Stimulated activated CD4-positive, alpha-beta T cell treated with anti-CD3 and anti-CD28 coated beads, Interleukin-12 subunit alpha, Interleukin-12 subunit beta, amount 100 ng/mL, for 48 hours (primary cell): ENCODE results near the gene RAB8A.

ENCODE experiments used
- DNase-seq, 3 donors: peaks; one replicate each; pipeline ENCODE4 v3.0.0-alpha.2; 2020; ENCODE audit warnings: low read depth in 2 of 3, low spot score in 1 of 3

RAB8A gene

DNA sequence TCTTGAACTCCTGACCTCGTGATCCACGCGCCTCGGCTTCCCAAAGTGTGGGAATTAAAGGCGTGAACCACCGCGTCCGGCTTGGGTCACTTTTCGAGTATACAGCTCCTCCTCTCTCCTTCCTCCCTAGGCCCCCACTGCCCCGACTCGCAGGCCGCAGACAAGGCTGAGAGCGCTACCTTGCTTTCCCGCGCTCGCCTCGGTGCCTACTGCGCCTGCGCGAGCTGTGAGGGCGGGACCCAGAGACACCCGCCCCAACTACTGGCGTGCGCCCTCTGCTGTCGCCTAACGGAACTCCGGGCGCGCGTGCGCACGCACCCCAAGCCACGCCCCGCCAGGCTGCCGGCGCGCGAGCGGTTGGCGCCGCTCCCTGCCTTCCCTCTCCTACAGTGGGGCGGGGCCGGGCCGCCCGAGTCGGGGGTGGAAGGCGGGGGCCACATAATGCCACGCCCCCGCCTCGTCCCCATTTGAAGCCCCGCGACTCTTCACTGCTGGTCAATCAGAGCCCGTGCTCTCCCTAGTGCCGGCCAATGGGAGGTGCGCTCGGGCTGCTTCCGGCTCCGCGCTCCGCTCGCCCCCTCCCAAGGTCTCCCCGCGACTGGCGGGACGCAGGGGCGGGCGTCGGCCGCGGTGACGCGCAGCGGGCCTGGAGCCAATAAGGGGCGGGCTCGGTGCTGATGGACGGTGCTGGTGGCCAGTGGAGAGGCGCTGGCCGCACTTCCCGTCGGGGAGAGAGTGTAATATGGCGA, at the start of gene RAB8A:
Gene RAB8A, plus strand, starts transcription at position 730 of the 749 bp plus-strand sequence. Its CDS starts 13 bp downstream, at position 743.
- DNase-seq = peak; percentile 99 to 100 (median 99)

DNA sequence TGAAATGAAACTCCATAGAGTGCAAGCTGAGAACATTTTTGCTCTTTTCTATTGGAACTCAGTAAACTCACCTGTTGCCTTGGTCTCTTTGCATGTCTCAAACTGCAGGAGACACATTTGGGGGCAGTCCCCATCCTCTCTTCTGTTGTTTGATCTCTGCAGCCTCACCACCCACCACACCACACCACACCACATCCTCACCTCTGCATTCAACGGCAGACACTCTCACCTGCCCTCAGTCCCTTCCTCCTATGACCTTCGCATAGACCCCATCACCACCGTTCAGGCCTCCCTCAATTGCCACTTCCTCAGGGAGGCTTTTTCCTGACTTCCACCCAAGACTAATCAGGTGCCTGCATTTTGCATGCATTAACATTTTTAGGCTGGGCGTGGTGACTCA, 49.7 kb upstream of the RAB8A start:
- DNase-seq = no peak

DNA sequence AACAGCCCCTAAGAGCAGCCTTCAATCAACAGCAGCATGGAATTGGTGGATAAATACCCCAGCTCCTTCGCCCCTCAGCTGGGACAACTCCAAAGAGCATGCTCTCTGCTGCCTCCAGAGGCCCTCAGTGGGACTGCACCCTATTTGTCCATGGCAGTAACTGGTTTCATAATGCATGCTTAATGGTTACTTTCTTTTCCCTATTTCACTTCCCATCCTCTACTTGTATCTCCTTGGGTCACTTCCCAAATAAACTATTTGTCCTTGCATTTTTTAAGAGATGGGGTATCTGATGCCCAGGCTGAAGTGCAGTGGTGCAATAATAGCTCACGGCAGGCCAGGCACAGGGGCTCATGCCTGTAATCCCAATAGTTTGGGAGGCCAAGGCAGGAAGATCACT, 48.9 kb upstream of the RAB8A start:
- peak in 2 of 3 donors; percentile 59 to 80 for DNase-seq

DNA sequence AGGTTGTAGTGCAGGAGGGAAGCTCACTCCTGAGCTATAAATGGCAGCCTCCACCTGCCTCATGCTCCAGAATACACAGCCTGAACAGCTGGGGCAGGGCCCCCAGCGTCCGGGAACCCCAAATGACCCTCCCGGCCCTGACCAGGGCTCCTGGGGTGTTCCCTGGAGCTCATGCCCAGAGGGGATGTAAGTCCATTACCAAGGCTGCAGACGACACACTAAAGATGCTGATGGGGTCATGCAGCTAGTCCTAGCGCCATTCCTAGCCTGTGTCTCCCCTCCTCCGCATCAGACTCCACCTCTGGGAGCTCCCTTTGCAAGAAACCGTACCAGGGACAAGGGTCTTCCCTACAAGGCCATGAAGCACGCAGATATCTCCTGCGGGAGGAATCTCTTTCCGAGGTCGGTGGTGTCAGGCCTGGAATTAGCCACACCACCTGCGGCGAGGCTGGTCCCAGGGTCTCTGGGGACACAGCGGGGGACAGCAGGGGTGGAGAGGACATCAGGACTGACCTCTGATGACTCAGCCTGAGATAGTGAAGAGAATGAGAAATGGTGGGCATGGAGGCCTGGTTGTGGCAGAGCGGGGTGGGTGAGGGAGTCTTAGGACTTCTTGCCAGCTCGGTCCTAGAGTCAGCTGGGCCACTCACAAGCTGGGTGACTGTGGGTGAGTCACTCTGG, 47.3 kb upstream of the RAB8A start:
- DNase-seq = no peak

- peak in 1 of 3 donors; percentile 34 for DNase-seq
These were observed 45.0 kb upstream of the RAB8A start for GRCh38 chr19:16066611-16067104.

DNA sequence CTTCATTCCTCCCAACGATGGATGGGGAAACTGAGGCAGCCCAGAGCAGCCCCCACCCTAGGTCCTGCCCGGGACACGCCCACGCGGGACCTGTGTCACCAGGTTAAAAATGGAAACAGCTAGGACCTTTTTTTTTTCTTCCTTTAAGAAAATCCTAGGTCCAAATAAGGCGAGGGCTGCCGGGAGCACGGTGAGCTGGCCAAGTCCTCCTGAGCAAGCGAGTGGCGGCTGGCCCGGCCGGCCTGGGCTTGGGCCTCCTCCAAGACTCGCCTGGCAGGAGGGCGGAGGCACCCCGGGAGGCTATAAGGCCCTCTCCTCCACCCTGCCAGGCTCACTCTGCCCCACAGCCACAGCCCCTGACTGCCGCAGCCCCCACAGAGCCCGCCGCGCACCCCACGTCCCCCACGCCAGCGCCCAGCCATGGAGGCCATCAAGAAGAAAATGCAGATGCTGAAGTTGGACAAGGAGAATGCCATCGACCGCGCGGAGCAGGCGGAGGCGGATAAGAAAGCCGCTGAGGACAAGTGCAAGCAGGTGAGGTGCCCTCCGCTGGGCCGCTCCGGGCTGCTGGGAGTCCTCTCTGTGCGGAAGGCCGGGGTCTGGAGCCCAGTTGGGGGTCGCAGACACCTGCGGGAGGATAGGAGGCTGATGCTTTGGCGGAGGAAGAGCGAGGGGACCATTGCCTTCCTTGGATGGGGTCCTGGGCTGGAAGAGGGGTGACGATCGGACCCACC, 44.3 kb upstream of the RAB8A start:
- DNase-seq = no peak

GRCh38 chr19:16068696-16069259, 42.9 kb upstream of the RAB8A start:
- DNase-seq = no peak

DNA sequence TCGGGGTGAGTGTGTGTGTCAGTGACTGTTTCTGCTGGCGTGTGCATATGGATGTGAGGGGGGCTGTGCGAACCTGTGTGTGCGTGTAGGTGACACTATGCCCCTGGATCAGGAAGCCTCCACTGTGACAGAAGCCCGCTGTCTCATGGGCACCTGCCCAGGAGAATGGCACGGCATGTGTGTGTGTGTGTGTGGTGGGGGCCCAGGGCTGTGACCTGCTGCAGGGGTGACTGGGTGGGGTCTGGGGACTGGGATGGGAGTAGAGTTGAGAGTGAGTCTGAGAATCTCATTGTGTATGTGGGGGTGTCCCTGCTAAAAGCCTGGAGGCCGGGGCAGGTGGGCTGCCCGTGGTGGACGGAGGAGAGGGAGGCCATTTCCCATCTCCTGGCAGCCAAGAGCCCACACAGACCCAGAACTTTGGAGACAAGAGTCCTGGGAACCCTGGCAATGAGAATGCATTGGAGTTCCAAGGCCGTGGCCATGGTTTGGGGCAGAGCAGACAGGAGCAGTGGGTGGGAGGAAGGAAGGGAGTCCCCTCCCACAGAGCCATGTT, 41.8 kb upstream of the RAB8A start:
- no peak for DNase-seq

GRCh38 chr19:16070366-16070990, 41.2 kb upstream of the RAB8A start:
- DNase-seq = peak; percentile 57 to 71 (median 68)

DNA sequence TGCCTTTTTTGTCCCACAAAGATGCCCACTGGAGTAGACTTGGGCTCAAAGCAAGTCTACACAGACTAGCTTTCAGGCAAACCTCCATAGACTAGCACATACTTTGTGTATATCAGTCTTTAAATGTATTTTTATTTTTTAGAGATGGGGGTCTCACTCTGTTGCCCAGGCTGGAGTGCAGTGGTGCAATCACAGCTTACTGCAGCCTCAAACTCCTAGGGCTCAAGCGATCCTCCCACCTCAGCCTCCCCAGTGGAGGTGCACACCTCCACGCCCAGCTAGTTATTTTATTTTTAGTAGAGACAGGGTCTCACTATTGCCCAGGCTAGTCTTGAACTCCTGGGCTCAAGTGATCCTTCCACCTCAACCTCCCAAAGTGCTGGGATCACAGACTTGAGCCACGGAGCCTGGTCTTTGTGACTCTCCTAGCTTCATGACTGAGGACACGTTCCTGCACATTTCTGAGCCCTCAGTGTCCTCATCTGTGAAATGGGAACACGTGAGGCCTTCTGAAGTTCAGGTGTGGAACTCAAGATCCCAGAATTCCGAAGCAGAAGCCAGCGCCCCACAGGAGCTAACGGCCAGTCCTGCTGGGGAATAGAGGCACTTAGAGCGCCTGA, 40.5 kb upstream of the RAB8A start:
- no peak for DNase-seq

DNA sequence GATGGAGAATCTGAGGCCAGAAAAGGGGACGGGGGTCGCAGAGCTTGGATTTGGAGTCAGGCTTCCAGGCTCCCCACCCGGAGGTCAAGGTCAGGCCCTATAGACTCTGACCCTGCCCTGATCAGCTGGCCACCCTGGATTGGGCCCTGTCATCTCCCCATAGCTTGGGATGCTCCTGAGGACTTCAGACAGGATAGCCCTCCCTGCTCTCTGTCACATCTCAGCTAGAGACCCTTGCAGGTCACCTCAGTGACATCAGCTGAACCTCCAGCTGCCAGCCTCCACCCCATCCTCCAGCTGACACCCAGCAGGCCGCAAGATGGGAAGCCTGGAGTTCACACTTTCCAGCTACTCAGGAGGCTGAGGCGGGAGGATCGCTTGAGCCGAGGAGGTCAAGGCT, 38.2 kb upstream of the RAB8A start:
- DNase-seq = no peak

DNA sequence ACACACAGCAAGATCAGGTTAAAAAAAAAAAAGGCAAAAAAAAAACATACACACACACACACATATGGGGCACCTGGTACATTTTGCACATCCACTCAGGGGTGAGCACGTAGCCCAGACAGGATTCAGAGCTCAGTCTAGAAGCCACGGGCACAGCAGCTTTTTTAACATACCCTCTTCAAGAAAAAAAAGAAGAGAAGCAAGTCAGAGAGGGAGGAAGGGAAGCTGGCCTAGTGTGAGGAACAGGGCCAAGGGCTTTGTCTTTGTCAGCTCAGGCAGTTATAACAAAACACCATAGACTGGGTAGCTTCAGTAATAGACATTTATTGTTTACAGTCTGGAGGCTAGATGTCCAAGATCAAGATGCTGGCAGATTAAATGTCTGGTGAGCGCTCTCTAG, 37.7 kb upstream of the RAB8A start:
- DNase-seq = no peak

DNA sequence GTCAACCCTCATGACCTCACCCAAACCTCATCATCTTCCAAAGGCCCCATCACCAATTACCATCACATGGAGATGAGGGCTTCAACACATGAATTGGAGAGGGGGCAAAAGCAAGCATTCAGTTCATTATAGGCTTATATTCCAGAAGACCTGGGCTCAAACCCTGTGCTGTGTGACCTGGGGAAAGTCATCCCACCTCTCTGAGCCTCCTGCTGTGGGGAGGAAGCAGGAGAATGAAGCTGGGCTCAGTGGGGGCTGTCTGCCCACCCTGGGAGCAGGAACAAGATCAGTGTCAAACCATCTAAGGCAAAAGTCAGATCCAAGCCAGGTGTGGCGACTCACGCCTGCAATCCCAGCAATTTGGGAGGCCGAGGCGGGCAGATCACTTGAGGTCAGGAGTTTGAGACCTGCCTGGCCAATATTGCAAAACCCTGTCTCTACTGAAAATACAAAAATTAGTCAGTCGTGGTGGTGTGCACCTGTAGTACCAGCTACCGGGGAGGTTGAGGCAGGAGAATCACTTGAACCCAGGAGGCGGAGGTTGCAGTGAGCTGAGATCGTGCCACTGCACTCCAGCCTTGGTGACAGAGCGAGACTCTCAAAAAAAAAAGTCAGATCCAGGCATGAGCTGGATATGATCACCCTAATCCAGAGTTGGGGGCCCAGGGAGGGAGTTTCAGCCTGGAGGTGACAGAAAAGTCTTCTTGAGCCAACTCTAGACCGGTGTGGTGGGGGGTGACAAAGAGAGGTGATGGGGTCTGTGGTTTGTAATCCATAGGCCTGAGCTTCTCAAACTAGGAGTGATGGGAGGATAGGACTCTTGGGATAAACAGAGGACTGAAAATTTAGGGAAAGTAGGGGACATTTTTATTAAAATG, 37.0 kb upstream of the RAB8A start:
- no peak for DNase-seq

DNA sequence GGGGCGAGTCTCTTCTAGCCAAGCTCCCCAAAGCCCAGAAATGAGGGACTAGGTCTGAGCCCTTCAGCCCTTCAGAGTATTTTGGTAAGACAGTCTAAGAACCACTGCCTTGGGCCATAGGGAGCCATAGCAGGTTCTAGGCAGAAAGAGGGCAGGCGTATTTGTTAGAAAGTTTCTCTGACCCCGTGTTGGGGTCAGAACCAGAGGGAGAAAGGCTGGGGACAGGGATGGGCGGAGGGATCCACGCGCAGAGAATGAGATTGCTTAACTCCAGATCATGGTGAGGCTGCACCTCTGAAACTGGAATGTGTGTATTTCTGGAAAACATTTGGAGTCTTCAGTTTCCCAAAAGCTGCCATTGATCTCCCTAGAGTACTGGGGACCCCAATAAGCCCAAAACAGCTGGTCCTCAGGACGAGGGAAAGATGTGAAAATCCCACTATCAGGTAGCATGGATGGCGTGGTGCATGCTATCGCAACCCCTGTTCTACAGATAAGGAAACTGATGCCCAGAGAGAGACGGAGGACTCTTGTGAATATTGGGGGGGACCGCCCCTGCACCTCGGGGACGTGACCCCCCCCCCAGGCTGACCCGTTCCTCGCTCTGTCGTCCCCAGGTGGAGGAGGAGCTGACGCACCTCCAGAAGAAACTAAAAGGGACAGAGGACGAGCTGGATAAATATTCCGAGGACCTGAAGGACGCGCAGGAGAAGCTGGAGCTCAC, 36.1 kb upstream of the RAB8A start:
- no peak for DNase-seq

DNA sequence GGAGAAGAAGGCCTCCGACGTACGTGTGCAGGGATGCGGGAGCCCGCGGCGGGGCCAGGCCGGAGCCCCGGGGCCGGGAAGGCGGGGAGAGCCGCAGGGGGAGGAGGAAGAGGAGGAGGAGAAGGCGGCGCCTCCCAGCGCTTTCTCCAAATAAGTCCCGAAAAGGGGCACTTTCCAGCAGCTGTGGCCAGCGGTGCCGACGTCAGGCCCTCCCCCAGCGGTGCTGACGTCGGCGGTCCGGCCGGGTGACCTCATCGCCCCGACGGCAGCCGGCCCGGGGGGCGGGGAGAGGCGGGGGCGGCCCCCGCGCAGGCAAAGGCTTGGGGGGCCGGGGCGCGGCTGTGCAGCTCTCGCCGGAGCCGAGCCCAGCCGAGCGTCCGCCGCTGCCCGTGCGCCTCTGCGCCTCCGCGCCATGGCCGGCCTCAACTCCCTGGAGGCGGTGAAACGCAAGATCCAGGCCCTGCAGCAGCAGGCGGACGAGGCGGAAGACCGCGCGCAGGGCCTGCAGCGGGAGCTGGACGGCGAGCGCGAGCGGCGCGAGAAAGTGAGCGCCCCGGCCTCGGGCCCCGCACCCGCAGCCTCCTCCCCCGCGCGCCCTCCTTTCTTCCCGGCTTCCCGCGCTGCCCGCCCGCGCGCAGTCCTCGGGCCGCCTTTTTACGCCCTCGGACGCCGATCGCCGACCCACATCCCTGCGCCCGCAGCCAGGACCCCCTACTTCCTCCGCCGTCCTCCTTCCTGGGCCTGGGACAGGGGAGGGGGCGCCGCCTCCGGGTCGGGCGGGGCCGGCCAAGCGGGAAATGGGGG, 35.3 kb upstream of the RAB8A start, which contains the start of gene TPM4:
Gene TPM4, plus strand, starts transcription at position 342 of the 804 bp plus-strand sequence. Its CDS starts 71 bp downstream, at position 413.
- DNase-seq = peak; percentile 81 to 88 (median 86)

DNA sequence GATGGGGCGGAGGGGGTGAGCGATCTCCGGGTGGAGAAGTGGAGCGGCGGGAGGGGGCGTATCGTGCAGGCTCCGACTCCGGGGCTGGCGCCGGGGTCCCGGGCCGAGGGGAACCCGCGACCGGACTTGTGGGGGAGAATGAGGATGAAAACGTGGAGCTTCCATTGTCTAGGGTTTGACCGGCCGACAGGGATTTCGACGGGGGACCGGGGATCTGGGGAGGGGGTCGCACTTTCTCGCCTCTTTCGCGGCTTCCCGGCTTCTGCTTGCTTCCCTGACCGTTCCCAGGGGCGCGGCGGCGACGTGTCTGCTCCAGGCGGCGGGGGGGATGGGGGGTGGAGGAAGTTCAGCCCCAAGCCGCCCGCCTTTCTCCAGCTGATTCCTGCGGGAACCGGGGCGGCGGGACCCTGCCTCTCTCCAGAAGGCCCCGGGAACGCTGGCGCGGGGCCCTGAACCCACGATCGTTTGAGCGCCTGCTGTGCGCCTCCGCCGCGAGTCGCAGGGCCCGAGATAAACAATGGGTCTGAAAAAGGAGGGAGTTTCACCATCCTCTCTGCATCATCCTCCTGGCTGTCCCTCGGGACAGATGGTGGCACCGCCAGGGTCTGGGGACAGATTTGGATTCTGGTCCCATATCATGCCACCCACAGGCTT, 34.6 kb upstream of the RAB8A start:
- no peak for DNase-seq
